Stimulated activated memory B cell treated with anti-CD40 and anti-IgM and Interleukin-4, amounts not matched to agents 10 μg/mL and 1 μg/mL and 100 μg/mL, for 72 hours (primary cell): ENCODE results near the gene NCCRP1.

Experiments
- ATAC-seq: fragments of 150-1000 bp; cut with Tn5 transposase; 2 replicates; pipeline ENCODE4 v1.10.0; 2021
- H3K27ac Mint-ChIP-seq: one replicate; pipeline ENCODE4 v1.8.0; 2022; ENCODE audit warnings: mild to moderate bottlenecking, mixed read lengths
- H3K27me3 Mint-ChIP-seq: one replicate; pipeline ENCODE4 v1.8.0; 2022; ENCODE audit warnings: mixed read lengths
- H3K36me3 Mint-ChIP-seq: one replicate; pipeline ENCODE4 v1.8.0; 2022; ENCODE audit warnings: mixed read lengths
- H3K4me1 Mint-ChIP-seq: one replicate; pipeline ENCODE4 v1.8.0; 2022; ENCODE audit warnings: mixed read lengths
- H3K4me3 Mint-ChIP-seq: one replicate; pipeline ENCODE4 v1.8.0; 2022; ENCODE audit warnings: mild to moderate bottlenecking, moderate library complexity, mixed read lengths
- H3K9me3 Mint-ChIP-seq: one replicate; pipeline ENCODE4 v1.8.0; 2022; ENCODE audit warnings: mixed read lengths

Gene NCCRP1

GRCh38 chr19:39171479-39172465, 25.0 kb upstream of the NCCRP1 start:
- H3K4me1 Mint-ChIP-seq: no peaks in the 10 kb centered on the region

GRCh38 chr19:39172700-39173501, 23.9 kb upstream of the NCCRP1 start:
- Mint-ChIP-seq H3K36me3 (peaks cover 38% of the 10 kb centered on the region), H3K27me3 (no peaks in the 10 kb centered on the region), H3K9me3 (no peaks in the 10 kb centered on the region), H3K4me3 (no peak overlapping the region), H3K27ac (no peak overlapping the region), H3K4me1 (no peaks in the 10 kb centered on the region)
- no peak for ATAC-seq

More at GRCh38 chr19:39171479-39172465, 25.0 kb upstream of the NCCRP1 start:
- Mint-ChIP-seq H3K4me3 (no peak overlapping the region), H3K27ac (no peak overlapping the region), H3K27me3 (no peaks in the 10 kb centered on the region), H3K9me3 (no peaks in the 10 kb centered on the region), H3K36me3 (peaks cover 38% of the 10 kb centered on the region)
- ATAC-seq: no peak

- Mint-ChIP-seq H3K9me3 (no peaks in the 10 kb centered on the region), H3K4me3 (no peak overlapping the region), H3K36me3 (peaks cover 42% of the 10 kb centered on the region), H3K4me1 (no peaks in the 10 kb centered on the region), H3K27ac (no peak overlapping the region), H3K27me3 (no peaks in the 10 kb centered on the region)
- no peak for ATAC-seq
Measured at GRCh38 chr19:39173502-39173991, 23.2 kb upstream of the NCCRP1 start.

- no peaks in the 10 kb centered on the region for H3K27me3 Mint-ChIP-seq
- H3K4me1 Mint-ChIP-seq: no peaks in the 10 kb centered on the region
- H3K36me3 Mint-ChIP-seq: peaks cover 42% of the 10 kb centered on the region
- H3K9me3 Mint-ChIP-seq: no peaks in the 10 kb centered on the region
- H3K27ac Mint-ChIP-seq: no peak overlapping the region
- no peak for ATAC-seq
- H3K4me3 Mint-ChIP-seq: no peak overlapping the region
Measured at GRCh38 chr19:39174142-39174541, 22.6 kb upstream of the NCCRP1 start.

- no peak for ATAC-seq
- H3K27ac Mint-ChIP-seq: no peak overlapping the region
- H3K4me1 Mint-ChIP-seq: no peaks in the 10 kb centered on the region
- no peak overlapping the region for H3K4me3 Mint-ChIP-seq
- no peaks in the 10 kb centered on the region for H3K9me3 Mint-ChIP-seq
- H3K27me3 Mint-ChIP-seq: no peaks in the 10 kb centered on the region
- H3K36me3 Mint-ChIP-seq: peaks cover 40% of the 10 kb centered on the region
Measured at GRCh38 chr19:39174558-39175544, 21.9 kb upstream of the NCCRP1 start.

- H3K27ac Mint-ChIP-seq: no peak overlapping the region
- no peak overlapping the region for H3K4me3 Mint-ChIP-seq
- H3K36me3 Mint-ChIP-seq: peaks cover 36% of the 10 kb centered on the region
- H3K9me3 Mint-ChIP-seq: no peaks in the 10 kb centered on the region
- ATAC-seq: no peak
- no peaks in the 10 kb centered on the region for H3K27me3 Mint-ChIP-seq
- no peaks in the 10 kb centered on the region for H3K4me1 Mint-ChIP-seq
Measured at GRCh38 chr19:39175564-39175963, 21.2 kb upstream of the NCCRP1 start.

- Mint-ChIP-seq H3K36me3 (peaks cover 41% of the 10 kb centered on the region), H3K4me3 (no peak overlapping the region), H3K9me3 (no peaks in the 10 kb centered on the region), H3K4me1 (no peaks in the 10 kb centered on the region), H3K27ac (no peak overlapping the region), H3K27me3 (no peaks in the 10 kb centered on the region)
- ATAC-seq: no peak
Measured at GRCh38 chr19:39177110-39177699, 19.6 kb upstream of the NCCRP1 start.

GRCh38 chr19:39177736-39178135, 19.0 kb upstream of the NCCRP1 start:
- no peaks in the 10 kb centered on the region for H3K4me1 Mint-ChIP-seq
- no peak for ATAC-seq
- no peaks in the 10 kb centered on the region for H3K9me3 Mint-ChIP-seq
- H3K4me3 Mint-ChIP-seq: no peak overlapping the region
- H3K27ac Mint-ChIP-seq: no peak overlapping the region
- H3K36me3 Mint-ChIP-seq: peaks cover 36% of the 10 kb centered on the region
- H3K27me3 Mint-ChIP-seq: no peaks in the 10 kb centered on the region

- no peaks in the 10 kb centered on the region for H3K9me3 Mint-ChIP-seq
- no peak overlapping the region for H3K27ac Mint-ChIP-seq
- H3K4me3 Mint-ChIP-seq: no peak overlapping the region
- H3K36me3 Mint-ChIP-seq: peaks cover 34% of the 10 kb centered on the region
- no peak for ATAC-seq
- H3K27me3 Mint-ChIP-seq: no peaks in the 10 kb centered on the region
- H3K4me1 Mint-ChIP-seq: no peaks in the 10 kb centered on the region
Measured at GRCh38 chr19:39178296-39179006, 18.3 kb upstream of the NCCRP1 start.

GRCh38 chr19:39179754-39180153, 17.0 kb upstream of the NCCRP1 start:
- ATAC-seq: no peak
- H3K4me1 Mint-ChIP-seq: no peaks in the 10 kb centered on the region
- H3K36me3 Mint-ChIP-seq: peaks cover 24% of the 10 kb centered on the region
- H3K27ac Mint-ChIP-seq: no peak overlapping the region
- H3K4me3 Mint-ChIP-seq: no peak overlapping the region
- H3K27me3 Mint-ChIP-seq: no peaks in the 10 kb centered on the region
- H3K9me3 Mint-ChIP-seq: no peaks in the 10 kb centered on the region

GRCh38 chr19:39180749-39181148, 16.0 kb upstream of the NCCRP1 start:
- Mint-ChIP-seq H3K27me3 (no peaks in the 10 kb centered on the region), H3K36me3 (peaks cover 22% of the 10 kb centered on the region), H3K27ac (no peak overlapping the region), H3K9me3 (no peaks in the 10 kb centered on the region), H3K4me1 (no peaks in the 10 kb centered on the region), H3K4me3 (no peak overlapping the region)
- ATAC-seq: no peak

- Mint-ChIP-seq H3K27ac (no peak overlapping the region), H3K9me3 (no peaks in the 10 kb centered on the region), H3K27me3 (no peaks in the 10 kb centered on the region)
Measured at GRCh38 chr19:39181500-39182173, 15.1 kb upstream of the NCCRP1 start.

GRCh38 chr19:39182174-39182505, 14.6 kb upstream of the NCCRP1 start:
- Mint-ChIP-seq H3K4me1 (no peaks in the 10 kb centered on the region), H3K27ac (no peak overlapping the region), H3K4me3 (no peak overlapping the region), H3K27me3 (no peaks in the 10 kb centered on the region), H3K36me3 (peaks cover 18% of the 10 kb centered on the region), H3K9me3 (peaks cover under 1% of the 10 kb centered on the region)
- ATAC-seq: no peak

More at GRCh38 chr19:39181500-39182173, 15.1 kb upstream of the NCCRP1 start:
- no peaks in the 10 kb centered on the region for H3K4me1 Mint-ChIP-seq
- ATAC-seq: no peak
- peaks cover 18% of the 10 kb centered on the region for H3K36me3 Mint-ChIP-seq
- H3K4me3 Mint-ChIP-seq: no peak overlapping the region
